GM12878 (cell line): Measurements from ENCODE around the gene SNX30. TPM values are rescaled to one million over a fixed set of nuclear protein-coding genes. Genes with fewer than 3 reads are reported as not detected.

Source experiments
- EED ChIP-seq: sonication (generic); IDR thresholded peaks from 2 replicates; pipeline ENCODE4 v1.6.1; 2016; ENCODE audit warnings: antibody characterized with exemption, low read depth
- EP300 ChIP-seq, 2 experiments: fragments of 150-350 bp in 1 of 2; IDR thresholded peaks; 2 replicates each; pipeline ENCODE4 v1.6.1; 2011 to 2012; ENCODE audit warnings: low read depth in 2 of 2, low read length in 2 of 2, borderline replicate concordance in 1 of 2, improper control_type of control experiment in 1 of 2, inconsistent platforms in 1 of 2; ENCODE audit not compliant: control insufficient read depth in 1 of 2
- GATAD2B ChIP-seq: fragments of 450-650 bp; conservative IDR thresholded peaks from 2 replicates; pipeline ENCODE4 v1.6.1; 2017; ENCODE audit warnings: low read depth, mild to moderate bottlenecking, moderate library complexity
- HDAC2 ChIP-seq: fragments of 200-600 bp; sonication (generic); IDR thresholded peaks from 2 replicates; pipeline ENCODE4 v1.6.1; 2017
- HDAC6 ChIP-seq: fragments of 200-600 bp; sonication (generic); IDR thresholded peaks from one replicate; pipeline ENCODE4 v1.8.0; 2017; ENCODE audit warnings: antibody characterized with exemption; ENCODE audit not compliant: unreplicated experiment
- IRF5 ChIP-seq: fragments of 450-650 bp; IDR thresholded peaks from 2 replicates; pipeline ENCODE4 v1.6.1; 2017; ENCODE audit warnings: borderline replicate concordance
- JUNB ChIP-seq: IDR thresholded peaks from 2 replicates; pipeline ENCODE4 v1.6.1; 2016; ENCODE audit warnings: antibody characterized with exemption, mild to moderate bottlenecking
- JUND ChIP-seq: IDR thresholded peaks from 2 replicates; pipeline ENCODE4 v1.6.1; 2012; ENCODE audit warnings: low read depth, mild to moderate bottlenecking, low read length, improper control_type of control experiment, moderate library complexity
- MXI1 ChIP-seq: fragments of 150-350 bp; IDR thresholded peaks from 2 replicates; pipeline ENCODE4 v1.6.1; 2011; ENCODE audit warnings: low read depth, mild to moderate bottlenecking, inconsistent platforms, low read length, improper control_type of control experiment
- POLR2A ChIP-seq: IDR thresholded peaks from 2 replicates; pipeline ENCODE4 v1.6.1; 2011; ENCODE audit warnings: low read depth, mild to moderate bottlenecking, low read length
- RELA ChIP-seq: fragments of 450-650 bp; IDR thresholded peaks from 2 replicates; pipeline ENCODE4 v1.8.0; 2014; ENCODE audit warnings: borderline replicate concordance; ENCODE audit not compliant: partially characterized antibody
- REST ChIP-seq: IDR thresholded peaks from 2 replicates; pipeline ENCODE4 v1.6.1; 2012; ENCODE audit warnings: mild to moderate bottlenecking, low read depth, low read length
- SPI1 ChIP-seq: IDR thresholded peaks from 2 replicates; pipeline ENCODE4 v1.6.1; 2011; ENCODE audit warnings: low read depth, mild to moderate bottlenecking, low read length, moderate library complexity, borderline replicate concordance; ENCODE audit not compliant: insufficient read depth
- SUPT20H ChIP-seq: IDR thresholded peaks from 2 replicates; pipeline ENCODE4 v1.6.1; 2011; ENCODE audit warnings: low read depth, mild to moderate bottlenecking, low read length, moderate library complexity, borderline replicate concordance; ENCODE audit not compliant: control insufficient read depth
- TCF7 ChIP-seq: IDR thresholded peaks from 2 replicates; pipeline ENCODE4 v1.6.1; 2014; ENCODE audit warnings: antibody characterized with exemption, borderline replicate concordance
- ZNF592 ChIP-seq: fragments of 450-650 bp; IDR thresholded peaks from 2 replicates; pipeline ENCODE4 v1.6.1; 2017; ENCODE audit warnings: mild to moderate bottlenecking, moderate library complexity
- ZNF687 ChIP-seq: fragments of 450-650 bp; IDR thresholded peaks from 2 replicates; pipeline ENCODE4 v1.6.1; 2017; ENCODE audit warnings: mild to moderate bottlenecking, moderate library complexity
- polyA plus RNA-seq, 11 experiments: library from polyadenylated mRNA; depleted of rRNA in 4 of 11; unstranded in 6 of 11; stranded (reverse) in 5 of 11; fragments of >200 nt; fragmentation: Nextera tagmentation in 4 of 11; fragmentation: Illumina TruSeq in 1 of 11; extraction: Ambion mirVana in 4 of 11; extraction: Trizol in 1 of 11; gene quantifications; 1 replicate in 1 of 11; 2 replicates in 10 of 11; pipeline versions ENCODE4 v1.2.1 to v1.2.3, GENCODE V29; 2011 to 2016; ENCODE audit warnings: inconsistent platforms in 2 of 11, missing spikeins in 2 of 11, low read depth in 1 of 11
- total RNA-seq, 4 experiments: library from RNA; depleted of rRNA in 3 of 4; stranded (reverse); fragments of >200 nt in 3 of 4; fragmentation: Illumina TruSeq in 1 of 4; extraction: Trizol in 1 of 4; gene quantifications; 2 replicates each; pipeline versions ENCODE4 v1.2.1 to v1.2.3, GENCODE V29; 2013 to 2021

SNX30 gene
- total and polyA plus RNA-seq, 10 of the 15 experiments (the other 5 are each of a cell fraction or from before 2014, with no cell fraction given), result 0.53 to 4.0 (median 1.5) TPM

GRCh38 chr9:112858625-112859147 lies 108.1 kb downstream of the SNX30 start (continued):
- TF ChIP-seq SPI1 (peak; percentile 98), IRF5 (no peak), HDAC6 (no peak), GATAD2B (no peak), RELA (no peak), REST (no peak), POLR2A (no peak), JUND (no peak), MXI1 (no peak), SUPT20H (no peak), EP300 (IDR thresholded peaks at IDR 0.05; ENCODE audit: borderline replicate concordance in 1 of 2, control insufficient read depth in 1 of 2, low read depth in 2 of 2, low read length in 2 of 2) (peak in 1 of 2 experiments; percentile 12; a peak in 1 of 4 replicates), HDAC2 (no peak), ZNF687 (no peak), ZNF592 (no peak), TCF7 (peak; percentile 90), EED (no peak), JUNB (0 out of 2 replicates have a peak, but pooled peaks have one; percentile 12)
